Urinary bladder (tissue), 4 donors: Measurements from ENCODE around the gene SULT1C4. TPM values are rescaled to one million over a fixed set of nuclear protein-coding genes. Genes with fewer than 3 reads are reported as not detected.

ENCODE experiments used
- DNase-seq: peaks from one replicate; pipeline ENCODE4 v3.0.0-alpha.2; 2015; ENCODE audit errors: extremely low spot score
- H3K27ac ChIP-seq: one replicate; pipeline ENCODE4 v1.5.1; 2013; ENCODE audit warnings: low read depth, mild to moderate bottlenecking, moderate library complexity
- H3K36me3 ChIP-seq: one replicate; pipeline ENCODE4 v1.6.1; 2013; ENCODE audit warnings: mild to moderate bottlenecking, moderate library complexity; ENCODE audit not compliant: insufficient read depth
- H3K4me1 ChIP-seq: one replicate; pipeline ENCODE4 v1.6.1; 2013; ENCODE audit warnings: mild to moderate bottlenecking, moderate library complexity; ENCODE audit not compliant: insufficient read depth
- H3K4me3 ChIP-seq: one replicate; pipeline ENCODE4 v1.5.1; 2013; ENCODE audit warnings: low read depth, low read length
- WGBS: extraction: QIAGEN DNeasy Blood & Tissue Kit; methylation state at CpG from one replicate; pipeline ENCODE4 v1.1.7; 2013; 5-methylcytosine and 5-hydroxymethylcytosine counted together
- polyA plus RNA-seq: library from polyadenylated mRNA; stranded (reverse); fragments of 200-250 nt; gene quantifications from one replicate; pipeline ENCODE4 v1.2.3, GENCODE V29; 2013
- total RNA-seq: library from RNA; depleted of rRNA; stranded (reverse); fragments of >200 nt; gene quantifications from one replicate; pipeline ENCODE4 v1.2.3, GENCODE V29; 2014
- donor health status: healthy with polysubstance abuse.
- donor health status: healthy.

Gene SULT1C4
- total and polyA plus RNA-seq, 2 donors = 4.6 to 31.9 TPM

DNA sequence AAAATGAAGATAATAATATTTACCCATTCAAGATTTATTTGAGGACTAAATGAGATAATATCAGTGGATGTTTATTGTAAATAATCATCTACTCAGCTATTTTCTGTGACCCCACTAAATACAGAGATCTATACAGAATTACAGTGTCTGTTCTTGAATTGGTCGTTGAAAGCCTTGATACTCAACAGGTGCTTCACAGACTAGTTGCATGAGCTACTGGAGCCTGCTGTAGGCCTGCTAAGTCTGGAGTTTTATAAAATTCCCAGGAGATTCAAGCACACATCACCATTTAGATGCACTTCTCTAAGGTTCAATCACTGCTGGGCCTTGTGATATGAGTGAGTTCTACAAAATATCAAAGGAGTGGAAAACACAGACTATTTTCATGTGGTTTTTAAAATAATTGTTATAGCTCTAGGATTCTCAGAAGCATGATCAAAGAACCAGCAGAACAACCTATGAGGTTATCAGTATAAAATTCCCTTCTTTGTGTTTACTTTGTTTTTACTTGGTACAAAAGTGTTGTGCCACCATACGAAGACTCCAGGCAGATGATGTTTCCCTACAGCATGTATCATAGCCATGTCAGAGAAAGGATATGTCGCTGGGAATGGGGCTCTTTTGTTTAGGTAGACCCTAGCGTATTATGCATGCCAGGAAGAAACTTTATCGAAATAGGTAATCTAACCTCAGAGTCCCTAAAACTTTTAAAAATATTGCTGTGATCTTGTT, 7.1 kb downstream of the SULT1C4 start:
- 85% methylated on average over 5 of the region's 5 CpGs for WGBS
- H3K36me3 ChIP-seq = no peaks in the 10 kb centered on the region
- H3K4me3 ChIP-seq = no peak overlapping the region

DNA sequence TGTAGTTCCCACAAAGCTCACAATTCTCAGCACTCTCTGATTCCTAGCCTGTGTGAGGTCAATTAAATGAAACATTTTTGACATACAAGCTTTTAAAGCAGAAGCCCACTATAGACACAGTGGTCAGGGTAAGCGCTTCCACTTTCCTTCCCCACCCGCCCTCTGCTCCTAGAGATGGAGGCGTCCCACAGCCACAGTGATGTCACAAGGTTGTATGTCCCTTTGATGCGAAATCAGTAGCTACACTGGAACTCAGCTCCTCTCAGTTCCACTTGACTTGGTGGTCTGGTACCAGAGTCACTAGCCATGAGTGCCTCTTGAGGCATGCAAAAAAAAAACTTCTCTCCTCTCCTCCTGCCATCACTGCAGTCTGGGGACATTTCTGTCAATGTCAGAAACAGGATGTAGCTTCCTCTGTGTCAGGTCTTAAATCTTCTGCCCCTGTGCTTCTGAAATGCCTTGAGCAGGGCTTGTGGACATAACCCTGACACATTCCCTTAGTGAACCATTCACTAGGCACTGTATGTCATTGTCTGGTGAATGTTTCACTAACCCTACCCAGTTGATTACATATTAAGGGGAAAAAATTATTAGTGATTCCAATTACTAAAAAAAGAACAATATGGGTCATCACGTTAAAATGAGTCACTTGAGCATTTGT, 7.8 kb downstream of the SULT1C4 start:
- 82% methylated on average over 5 of the region's 5 CpGs for WGBS

More for the DNA sequence above, 7.1 kb downstream of the SULT1C4 start:
- DNase-seq = no peak
- no peaks in the 10 kb centered on the region for H3K4me1 ChIP-seq
- no peak overlapping the region for H3K27ac ChIP-seq

DNA sequence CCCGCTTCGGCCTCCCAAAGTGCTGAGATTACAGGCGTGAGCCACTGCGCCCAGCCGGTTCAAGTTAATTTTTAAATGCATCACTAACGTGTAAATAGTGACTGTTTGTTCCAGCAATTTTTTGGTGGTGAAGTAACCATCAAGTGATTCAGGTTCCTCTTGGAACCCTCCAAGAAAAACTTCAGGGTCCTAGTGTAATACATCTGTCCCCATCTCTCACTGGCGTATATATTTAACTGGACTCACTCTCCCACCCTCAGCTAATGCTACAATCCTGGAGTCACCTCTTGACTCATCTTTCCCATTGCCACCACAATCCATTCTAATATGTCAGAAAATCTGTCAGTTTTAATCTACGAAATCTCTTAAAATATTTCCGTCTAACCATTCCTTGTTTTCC, 10.3 kb downstream of the SULT1C4 start:
- Histone ChIP-seq H3K4me3 (no peak overlapping the region), H3K36me3 (no peaks in the 10 kb centered on the region), H3K27ac (no peak overlapping the region), H3K4me1 (no peaks in the 10 kb centered on the region)
- no peak for DNase-seq
- 83% methylated on average over 9 of the region's 9 CpGs for WGBS

More for the DNA sequence above, 7.8 kb downstream of the SULT1C4 start:
- Histone ChIP-seq H3K4me1 (no peaks in the 10 kb centered on the region), H3K36me3 (no peaks in the 10 kb centered on the region), H3K27ac (no peak overlapping the region), H3K4me3 (no peak overlapping the region)
- DNase-seq = no peak

DNA sequence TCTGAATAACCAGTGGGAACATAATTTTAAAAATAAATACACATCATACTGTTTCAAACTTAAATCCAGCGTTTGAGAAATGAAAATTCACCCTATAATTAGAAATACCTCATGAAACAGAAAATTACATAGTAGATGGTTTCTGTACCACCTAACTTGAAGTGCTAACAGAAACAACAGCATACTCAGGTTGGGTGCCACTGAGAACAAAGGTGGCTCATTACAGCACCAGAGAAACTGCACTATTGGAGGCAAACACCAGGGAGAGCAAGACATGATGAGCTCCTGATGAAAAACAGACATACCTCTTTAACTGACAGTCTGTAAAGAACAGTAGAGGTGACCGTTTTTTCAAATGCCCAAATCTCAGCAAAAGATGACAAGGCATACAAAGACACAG, 12.6 kb downstream of the SULT1C4 start:
- H3K27ac ChIP-seq = no peak overlapping the region
- H3K36me3 ChIP-seq = no peaks in the 10 kb centered on the region
- 78% methylated on average over 2 of the region's 2 CpGs for WGBS
- H3K4me3 ChIP-seq = no peak overlapping the region
- no peaks in the 10 kb centered on the region for H3K4me1 ChIP-seq
- no peak for DNase-seq

DNA sequence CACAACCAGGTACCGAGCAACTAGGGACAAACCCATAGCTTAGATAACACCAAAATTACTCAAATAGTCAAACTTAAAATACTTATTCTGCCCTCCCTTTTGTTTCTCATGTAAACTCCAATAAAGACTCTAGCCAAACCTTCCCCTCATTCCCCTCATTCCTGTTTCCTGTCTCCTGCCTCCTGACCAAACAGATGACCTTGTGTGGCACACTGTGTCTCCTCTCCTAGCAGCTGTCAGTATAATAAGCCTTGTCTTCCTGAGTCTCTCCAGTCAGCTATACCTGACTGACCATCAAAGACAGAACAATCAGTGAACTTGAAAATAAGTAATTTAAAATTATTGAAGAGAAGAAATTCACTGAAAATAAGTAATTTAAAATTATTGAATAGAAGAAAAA, 14.3 kb downstream of the SULT1C4 start:
- H3K4me3 ChIP-seq = no peak overlapping the region
- WGBS = 68% methylated on average over 1 of the region's 1 CpG
- H3K27ac ChIP-seq = no peak overlapping the region
- no peak for DNase-seq
- H3K4me1 ChIP-seq = no peaks in the 10 kb centered on the region
- H3K36me3 ChIP-seq = no peaks in the 10 kb centered on the region

DNA sequence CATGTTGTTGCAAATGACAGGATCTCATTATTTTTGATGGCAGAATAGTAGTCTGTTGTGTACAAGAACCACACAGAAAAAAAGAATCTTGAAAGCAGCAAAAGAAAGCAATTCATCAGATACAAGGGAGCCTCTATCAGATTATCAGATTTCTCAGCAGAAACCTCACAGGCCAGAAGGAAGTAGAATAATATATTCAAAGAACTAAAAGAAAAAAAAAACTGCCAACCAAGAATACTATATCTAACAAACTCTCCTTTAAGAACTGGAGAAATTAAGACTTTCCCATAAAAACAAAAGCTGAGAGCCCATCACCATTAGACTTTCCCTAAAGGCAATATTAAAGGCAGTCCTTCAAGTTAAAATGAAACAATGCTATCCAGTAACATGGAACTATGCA, 15.4 kb downstream of the SULT1C4 start:
- no peaks in the 10 kb centered on the region for H3K4me1 ChIP-seq
- H3K27ac ChIP-seq = no peak overlapping the region

DNA sequence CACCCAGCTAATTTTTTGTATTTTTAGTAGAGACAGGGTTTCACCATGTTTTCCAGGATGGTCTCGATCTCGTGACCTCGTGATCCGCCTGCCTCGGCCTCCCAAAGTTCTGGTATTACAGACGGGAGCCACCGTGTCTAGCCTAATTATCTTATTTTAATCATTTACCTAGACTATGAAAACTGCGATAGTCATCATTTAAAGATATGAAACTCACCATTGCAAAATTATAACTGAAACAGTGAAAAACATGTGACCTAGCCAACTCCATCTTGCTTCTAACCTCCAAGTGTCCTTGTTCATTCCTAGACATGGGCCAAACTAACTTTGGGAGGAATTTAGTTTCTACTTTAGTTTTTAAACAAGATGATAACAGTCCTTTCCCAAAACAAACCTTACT, 17.4 kb downstream of the SULT1C4 start:
- Histone ChIP-seq H3K27ac (no peak overlapping the region), H3K4me3 (no peak overlapping the region), H3K4me1 (no peaks in the 10 kb centered on the region), H3K36me3 (no peaks in the 10 kb centered on the region)
- 96% methylated on average over 8 of the region's 8 CpGs for WGBS
- no peak for DNase-seq

More for the DNA sequence above, 15.4 kb downstream of the SULT1C4 start:
- DNase-seq = no peak
- Histone ChIP-seq H3K4me3 (no peak overlapping the region), H3K36me3 (no peaks in the 10 kb centered on the region)

DNA sequence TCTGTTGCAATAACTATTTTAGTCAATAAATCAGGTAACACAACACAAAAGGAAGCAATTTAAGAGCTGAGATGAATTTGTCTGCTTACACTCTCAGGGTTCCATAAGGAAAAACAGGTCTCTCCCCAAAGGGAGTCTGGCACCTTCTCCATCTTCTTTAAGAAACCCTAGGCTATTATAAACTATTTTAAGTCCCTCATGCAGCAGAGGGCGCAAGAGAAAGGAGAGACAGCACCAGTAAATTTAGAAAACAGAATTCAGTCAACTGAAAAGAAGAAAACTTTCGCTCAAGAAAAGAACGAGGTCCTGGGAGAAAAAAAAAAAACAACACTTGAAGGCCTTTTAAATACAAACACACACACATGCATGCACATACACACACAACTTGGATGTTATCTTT, 19.1 kb downstream of the SULT1C4 start:
- Histone ChIP-seq H3K4me3 (no peak overlapping the region), H3K27ac (no peak overlapping the region), H3K36me3 (no peaks in the 10 kb centered on the region), H3K4me1 (no peaks in the 10 kb centered on the region)
- 67% methylated on average over 3 of the region's 3 CpGs for WGBS
- DNase-seq = no peak

DNA sequence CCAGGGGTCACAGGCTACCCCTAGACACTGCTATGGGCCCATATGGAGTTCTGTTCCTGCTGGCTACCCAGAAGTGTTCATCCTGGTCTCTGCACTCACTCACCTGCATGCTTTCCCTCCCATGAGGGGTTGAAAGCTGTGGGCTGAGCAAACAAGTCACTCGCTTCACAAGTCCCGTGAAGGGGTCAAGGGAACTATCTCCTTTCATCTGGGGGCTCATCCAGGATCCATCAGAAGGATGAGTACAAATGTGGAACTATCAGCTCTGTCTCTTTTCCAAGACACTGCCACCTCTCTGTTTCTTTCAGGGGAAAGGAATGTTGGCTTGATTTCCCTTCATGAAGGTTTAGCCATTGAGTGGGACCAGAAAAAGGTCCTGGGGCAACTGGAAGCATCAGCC, 21.7 kb downstream of the SULT1C4 start:
- H3K4me1 ChIP-seq = no peaks in the 10 kb centered on the region
- 97% methylated on average over 2 of the region's 2 CpGs for WGBS
- no peak overlapping the region for H3K27ac ChIP-seq
- no peaks in the 10 kb centered on the region for H3K36me3 ChIP-seq
- DNase-seq = no peak
- H3K4me3 ChIP-seq = no peak overlapping the region

DNA sequence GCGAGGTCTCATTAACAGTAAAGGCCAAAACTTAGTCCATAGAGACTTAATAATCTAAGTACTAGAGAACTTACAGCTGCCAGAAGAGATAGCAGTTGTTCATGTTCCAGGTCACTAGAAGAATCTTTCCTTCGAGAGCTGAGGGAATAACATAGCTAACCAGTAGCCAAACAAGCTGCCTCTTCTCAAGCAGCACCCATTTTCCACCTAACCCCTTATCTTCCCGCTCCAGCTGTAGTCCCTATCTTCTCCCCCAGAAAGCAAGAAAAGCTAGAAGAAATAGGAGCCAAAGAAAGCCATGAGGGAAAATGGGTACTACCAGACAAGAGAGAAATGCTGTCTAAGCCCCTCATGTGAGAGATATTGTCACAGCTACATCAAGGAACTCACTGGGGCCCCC, 24.0 kb downstream of the SULT1C4 start:
- WGBS = 69% methylated on average over 3 of the region's 3 CpGs
- Histone ChIP-seq H3K36me3 (no peaks in the 10 kb centered on the region), H3K4me1 (no peaks in the 10 kb centered on the region), H3K4me3 (no peak overlapping the region), H3K27ac (no peak overlapping the region)
- DNase-seq = no peak

DNA sequence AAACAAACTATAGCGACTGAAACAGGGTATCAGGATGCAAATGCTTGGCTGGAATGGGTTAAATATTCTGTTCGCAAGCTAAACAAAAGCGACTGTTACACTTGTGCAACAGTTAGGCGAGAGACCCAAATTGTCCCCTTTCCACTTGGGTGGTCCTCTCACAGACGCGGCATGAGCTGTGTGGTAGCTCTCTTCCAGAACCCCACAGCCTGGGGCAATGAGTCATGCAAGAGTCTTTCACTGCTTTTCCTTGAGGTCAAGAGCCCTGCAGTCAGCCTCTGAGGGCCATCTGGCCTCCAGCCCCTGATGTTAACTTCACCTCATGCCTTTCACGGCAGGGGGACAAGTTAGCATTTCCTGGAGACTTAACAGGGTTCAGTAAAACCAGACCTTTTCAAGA, 25.7 kb downstream of the SULT1C4 start:
- 36% methylated on average over 7 of the region's 7 CpGs for WGBS
- DNase-seq = no peak
- H3K27ac ChIP-seq = no peak overlapping the region

DNA sequence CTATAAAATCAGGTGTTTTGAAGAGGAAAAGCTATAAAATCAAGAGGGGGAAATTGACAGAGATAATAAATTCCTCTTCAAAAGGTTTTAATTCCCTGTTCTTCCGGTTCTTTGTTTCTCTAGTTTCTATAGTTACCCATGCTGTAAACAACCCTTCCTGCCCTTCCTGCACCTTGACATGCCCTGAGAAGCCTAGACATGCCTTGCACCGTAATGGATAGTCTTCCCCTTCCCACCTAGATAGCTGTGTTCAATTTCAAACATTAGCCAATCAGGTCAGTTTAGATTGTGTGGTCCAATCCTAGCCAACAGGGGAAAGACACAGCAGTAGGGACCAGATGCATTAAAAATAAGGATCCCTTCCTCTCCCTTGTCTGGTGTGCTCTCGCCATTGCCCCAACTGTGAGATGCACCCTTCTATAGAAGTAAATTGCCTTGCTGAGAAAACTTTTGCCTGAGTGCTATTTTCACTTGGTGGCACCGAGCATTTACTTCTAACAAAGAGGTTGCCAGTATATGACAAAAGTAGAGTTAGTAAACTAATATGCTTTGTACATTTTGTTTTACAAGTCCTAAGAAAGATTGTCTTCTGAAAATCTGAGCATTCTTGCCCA, 27.1 kb downstream of the SULT1C4 start:
- WGBS = 73% methylated on average over 4 of the region's 4 CpGs
- no peaks in the 10 kb centered on the region for H3K4me1 ChIP-seq
- DNase-seq = no peak
- H3K4me3 ChIP-seq = no peak overlapping the region
- no peak overlapping the region for H3K27ac ChIP-seq
- no peaks in the 10 kb centered on the region for H3K36me3 ChIP-seq

More for the DNA sequence above, 25.7 kb downstream of the SULT1C4 start:
- no peaks in the 10 kb centered on the region for H3K4me1 ChIP-seq
- no peak overlapping the region for H3K4me3 ChIP-seq
- H3K36me3 ChIP-seq = no peaks in the 10 kb centered on the region

DNA sequence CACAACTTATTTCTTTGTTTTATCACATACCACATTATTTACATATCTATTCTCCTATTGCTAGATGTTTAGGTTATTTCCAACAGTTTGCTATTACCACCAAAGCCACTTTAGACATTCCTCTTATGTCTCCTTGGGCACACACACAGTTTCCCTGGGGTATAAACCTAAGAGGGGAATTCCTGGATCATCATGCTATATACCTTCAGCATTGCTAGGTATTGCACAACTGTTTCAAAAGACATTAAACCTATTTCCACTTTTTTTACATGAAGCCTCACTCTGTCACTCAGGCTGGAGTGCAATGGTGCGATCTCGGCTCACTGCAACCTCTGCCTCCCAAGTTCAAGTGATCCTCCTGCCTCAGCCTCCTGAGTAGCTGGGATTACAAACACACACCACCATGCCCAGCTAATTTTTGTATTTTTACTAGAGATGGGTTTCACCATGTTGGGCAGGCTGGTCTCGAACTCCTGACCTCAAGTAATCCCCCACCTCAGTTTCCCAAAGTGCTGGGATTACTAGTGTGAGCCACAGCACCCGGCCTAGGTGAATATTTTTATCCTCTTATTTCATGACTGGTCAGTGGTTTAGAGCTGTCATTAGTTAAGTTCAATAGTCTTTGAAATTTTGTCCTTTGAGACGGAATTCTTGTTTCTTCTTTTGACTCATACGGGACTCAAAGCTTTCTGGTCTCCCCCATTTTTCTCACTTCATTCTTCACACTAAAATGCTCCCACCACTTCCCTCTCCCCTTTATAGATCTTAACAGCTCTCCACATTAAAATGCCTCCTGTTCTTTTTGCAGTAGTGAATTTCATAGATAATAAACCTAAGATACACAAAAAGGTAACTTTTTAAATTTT, 30.3 kb downstream of the SULT1C4 start:
- no peak overlapping the region for H3K4me3 ChIP-seq
- H3K36me3 ChIP-seq = no peaks in the 10 kb centered on the region
- 90% methylated on average over 6 of the region's 6 CpGs for WGBS
- H3K4me1 ChIP-seq = no peaks in the 10 kb centered on the region
- no peak for DNase-seq
- H3K27ac ChIP-seq = no peak overlapping the region
